PC-9 (cell line): ENCODE measurements around the gene CNRIP1.

Source experiments
- EZH2 ChIP-seq: fragments of 200-600 bp; sonication (generic); IDR thresholded peaks from 2 replicates; pipeline ENCODE4 v1.8.0; 2017; ENCODE audit warnings: antibody characterized with exemption, low read depth
- TF ChIP-seq, protein P1 (sequence below): fragments of 200-600 bp; sonication (generic); conservative IDR thresholded peaks from 2 replicates; pipeline ENCODE4 v1.6.1; 2017; ENCODE audit warnings: mixed run types, antibody characterized with exemption, mild to moderate bottlenecking, moderate library complexity

DNA sequence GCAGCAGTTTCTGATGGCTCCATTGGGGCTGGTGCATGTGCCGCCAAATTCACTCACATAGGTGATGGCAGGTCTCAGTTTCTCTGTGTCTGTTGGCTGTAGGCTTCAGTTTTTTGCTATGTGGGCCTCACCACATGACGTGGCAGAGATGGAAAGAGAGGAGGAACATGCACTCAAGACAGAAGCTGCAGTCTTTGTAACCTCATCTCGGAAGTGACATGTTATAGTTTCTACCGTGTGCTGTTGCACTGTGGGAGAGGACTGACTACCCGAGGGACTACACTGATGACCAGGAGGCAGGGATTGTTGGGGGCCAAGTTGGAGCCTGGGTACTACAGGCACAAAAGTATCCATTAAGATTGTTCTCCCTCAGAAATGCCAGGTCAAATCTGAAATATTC lies 9.2 kb upstream of the CNRIP1 start:
- no peak for TF ChIP-seq EZH2
- TF ChIP-seq, protein P1, sequence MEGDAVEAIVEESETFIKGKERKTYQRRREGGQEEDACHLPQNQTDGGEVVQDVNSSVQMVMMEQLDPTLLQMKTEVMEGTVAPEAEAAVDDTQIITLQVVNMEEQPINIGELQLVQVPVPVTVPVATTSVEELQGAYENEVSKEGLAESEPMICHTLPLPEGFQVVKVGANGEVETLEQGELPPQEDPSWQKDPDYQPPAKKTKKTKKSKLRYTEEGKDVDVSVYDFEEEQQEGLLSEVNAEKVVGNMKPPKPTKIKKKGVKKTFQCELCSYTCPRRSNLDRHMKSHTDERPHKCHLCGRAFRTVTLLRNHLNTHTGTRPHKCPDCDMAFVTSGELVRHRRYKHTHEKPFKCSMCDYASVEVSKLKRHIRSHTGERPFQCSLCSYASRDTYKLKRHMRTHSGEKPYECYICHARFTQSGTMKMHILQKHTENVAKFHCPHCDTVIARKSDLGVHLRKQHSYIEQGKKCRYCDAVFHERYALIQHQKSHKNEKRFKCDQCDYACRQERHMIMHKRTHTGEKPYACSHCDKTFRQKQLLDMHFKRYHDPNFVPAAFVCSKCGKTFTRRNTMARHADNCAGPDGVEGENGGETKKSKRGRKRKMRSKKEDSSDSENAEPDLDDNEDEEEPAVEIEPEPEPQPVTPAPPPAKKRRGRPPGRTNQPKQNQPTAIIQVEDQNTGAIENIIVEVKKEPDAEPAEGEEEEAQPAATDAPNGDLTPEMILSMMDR, result no peak
